ENCODE data around the gene MARCHF6. TPM values are rescaled to one million over a fixed set of nuclear protein-coding genes. Genes with fewer than 3 reads are reported as not detected.

Gene MARCHF6
- total and polyA plus RNA-seq, 9 of the 15 experiments (the other 6 are each of a cell fraction or from before 2014, with no cell fraction given), result 74.1 to 456 (median 116) TPM

DNA sequence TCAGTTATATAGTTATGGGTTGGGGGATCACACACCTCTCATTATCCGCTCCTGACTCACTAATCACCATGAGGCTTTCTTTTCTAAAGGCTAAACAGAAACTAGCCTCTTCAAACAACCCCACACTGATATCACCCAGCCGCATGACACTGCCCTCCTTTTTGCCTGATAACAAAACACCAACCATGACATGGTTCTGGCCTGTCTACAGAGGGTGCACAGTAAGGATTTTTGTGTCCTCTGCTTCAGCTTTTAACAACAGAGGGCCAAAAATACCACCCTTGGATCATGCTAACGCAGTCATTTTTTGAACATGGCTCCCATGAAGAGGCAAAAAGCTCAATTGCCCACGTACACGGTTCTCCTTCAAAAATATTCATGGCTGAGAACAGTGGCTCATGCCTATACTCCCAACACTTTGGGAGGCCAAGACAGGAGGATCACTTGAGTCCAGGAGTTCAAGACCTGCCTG lies 49.8 kb upstream of the MARCHF6 start (continued):
- TF ChIP-seq, protein P1, sequence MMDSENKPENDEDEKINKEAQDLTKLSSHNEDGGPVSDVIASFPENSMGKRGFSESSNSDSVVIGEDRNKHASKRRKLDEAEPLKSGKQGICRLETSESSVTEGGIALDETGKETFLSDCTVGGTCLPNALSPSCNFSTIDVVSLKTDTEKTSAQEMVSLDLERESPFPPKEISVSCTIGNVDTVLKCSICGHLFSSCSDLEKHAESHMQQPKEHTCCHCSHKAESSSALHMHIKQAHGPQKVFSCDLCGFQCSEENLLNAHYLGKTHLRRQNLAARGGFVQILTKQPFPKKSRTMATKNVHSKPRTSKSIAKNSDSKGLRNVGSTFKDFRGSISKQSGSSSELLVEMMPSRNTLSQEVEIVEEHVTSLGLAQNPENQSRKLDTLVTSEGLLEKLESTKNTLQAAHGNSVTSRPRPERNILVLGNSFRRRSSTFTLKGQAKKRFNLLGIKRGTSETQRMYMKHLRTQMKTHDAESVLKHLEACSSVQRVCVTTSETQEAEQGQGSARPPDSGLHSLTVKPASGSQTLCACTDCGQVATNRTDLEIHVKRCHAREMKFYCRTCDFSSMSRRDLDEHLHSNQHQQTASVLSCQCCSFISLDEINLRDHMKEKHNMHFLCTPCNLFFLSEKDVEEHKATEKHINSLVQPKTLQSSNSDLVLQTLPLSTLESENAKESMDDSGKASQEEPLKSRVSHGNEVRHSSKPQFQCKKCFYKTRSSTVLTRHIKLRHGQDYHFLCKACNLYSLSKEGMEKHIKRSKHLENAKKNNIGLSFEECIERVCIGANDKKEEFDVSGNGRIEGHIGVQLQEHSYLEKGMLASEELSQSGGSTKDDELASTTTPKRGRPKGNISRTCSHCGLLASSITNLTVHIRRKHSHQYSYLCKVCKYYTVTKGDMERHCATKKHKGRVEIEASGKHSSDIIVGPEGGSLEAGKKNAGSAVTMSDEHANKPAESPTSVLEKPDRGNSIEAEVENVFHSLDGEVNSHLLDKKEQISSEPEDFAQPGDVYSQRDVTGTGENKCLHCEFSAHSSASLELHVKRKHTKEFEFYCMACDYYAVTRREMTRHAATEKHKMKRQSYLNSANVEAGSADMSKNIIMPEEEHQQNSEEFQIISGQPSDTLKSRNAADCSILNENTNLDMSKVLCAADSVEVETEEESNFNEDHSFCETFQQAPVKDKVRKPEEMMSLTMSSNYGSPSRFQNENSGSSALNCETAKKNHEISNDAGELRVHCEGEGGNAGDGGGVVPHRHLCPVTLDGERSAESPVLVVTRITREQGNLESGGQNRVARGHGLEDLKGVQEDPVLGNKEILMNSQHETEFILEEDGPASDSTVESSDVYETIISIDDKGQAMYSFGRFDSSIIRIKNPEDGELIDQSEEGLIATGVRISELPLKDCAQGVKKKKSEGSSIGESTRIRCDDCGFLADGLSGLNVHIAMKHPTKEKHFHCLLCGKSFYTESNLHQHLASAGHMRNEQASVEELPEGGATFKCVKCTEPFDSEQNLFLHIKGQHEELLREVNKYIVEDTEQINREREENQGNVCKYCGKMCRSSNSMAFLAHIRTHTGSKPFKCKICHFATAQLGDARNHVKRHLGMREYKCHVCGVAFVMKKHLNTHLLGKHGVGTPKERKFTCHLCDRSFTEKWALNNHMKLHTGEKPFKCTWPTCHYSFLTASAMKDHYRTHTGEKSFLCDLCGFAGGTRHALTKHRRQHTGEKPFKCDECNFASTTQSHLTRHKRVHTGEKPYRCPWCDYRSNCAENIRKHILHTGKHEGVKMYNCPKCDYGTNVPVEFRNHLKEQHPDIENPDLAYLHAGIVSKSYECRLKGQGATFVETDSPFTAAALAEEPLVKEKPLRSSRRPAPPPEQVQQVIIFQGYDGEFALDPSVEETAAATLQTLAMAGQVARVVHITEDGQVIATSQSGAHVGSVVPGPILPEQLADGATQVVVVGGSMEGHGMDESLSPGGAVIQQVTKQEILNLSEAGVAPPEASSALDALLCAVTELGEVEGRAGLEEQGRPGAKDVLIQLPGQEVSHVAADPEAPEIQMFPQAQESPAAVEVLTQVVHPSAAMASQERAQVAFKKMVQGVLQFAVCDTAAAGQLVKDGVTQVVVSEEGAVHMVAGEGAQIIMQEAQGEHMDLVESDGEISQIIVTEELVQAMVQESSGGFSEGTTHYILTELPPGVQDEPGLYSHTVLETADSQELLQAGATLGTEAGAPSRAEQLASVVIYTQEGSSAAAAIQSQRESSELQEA (IDR thresholded peaks at IDR 0.05; ENCODE audit: low read depth), result no peak
- no peak for TF ChIP-seq ARNT (IDR thresholded peaks at IDR 0.05)
- peak; percentile 64; the same call in 1 of the 2 replicates for TF ChIP-seq EP400 (IDR thresholded peaks at IDR 0.05)
- no peak for TF ChIP-seq CREBBP (IDR thresholded peaks at IDR 0.05; ENCODE audit: low read depth, low read length)
- peak; percentile 85 for TF ChIP-seq EP300 (IDR thresholded peaks at IDR 0.05; ENCODE audit: low read length)
- TF ChIP-seq ZNF217 (CRISPR knock-in tag; IDR thresholded peaks at IDR 0.05), result no peak
- TF ChIP-seq, protein P2, sequence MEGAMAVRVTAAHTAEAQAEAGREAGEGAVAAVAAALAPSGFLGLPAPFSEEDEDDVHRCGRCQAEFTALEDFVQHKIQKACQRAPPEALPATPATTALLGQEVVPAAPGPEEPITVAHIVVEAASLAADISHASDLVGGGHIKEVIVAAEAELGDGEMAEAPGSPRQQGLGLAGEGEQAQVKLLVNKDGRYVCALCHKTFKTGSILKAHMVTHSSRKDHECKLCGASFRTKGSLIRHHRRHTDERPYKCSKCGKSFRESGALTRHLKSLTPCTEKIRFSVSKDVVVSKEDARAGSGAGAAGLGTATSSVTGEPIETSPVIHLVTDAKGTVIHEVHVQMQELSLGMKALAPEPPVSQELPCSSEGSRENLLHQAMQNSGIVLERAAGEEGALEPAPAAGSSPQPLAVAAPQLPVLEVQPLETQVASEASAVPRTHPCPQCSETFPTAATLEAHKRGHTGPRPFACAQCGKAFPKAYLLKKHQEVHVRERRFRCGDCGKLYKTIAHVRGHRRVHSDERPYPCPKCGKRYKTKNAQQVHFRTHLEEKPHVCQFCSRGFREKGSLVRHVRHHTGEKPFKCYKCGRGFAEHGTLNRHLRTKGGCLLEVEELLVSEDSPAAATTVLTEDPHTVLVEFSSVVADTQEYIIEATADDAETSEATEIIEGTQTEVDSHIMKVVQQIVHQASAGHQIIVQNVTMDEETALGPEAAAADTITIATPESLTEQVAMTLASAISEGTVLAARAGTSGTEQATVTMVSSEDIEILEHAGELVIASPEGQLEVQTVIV (CRISPR knock-in tag; IDR thresholded peaks at IDR 0.05; ENCODE audit: borderline replicate concordance), result no peak
- TF ChIP-seq, protein P3, sequence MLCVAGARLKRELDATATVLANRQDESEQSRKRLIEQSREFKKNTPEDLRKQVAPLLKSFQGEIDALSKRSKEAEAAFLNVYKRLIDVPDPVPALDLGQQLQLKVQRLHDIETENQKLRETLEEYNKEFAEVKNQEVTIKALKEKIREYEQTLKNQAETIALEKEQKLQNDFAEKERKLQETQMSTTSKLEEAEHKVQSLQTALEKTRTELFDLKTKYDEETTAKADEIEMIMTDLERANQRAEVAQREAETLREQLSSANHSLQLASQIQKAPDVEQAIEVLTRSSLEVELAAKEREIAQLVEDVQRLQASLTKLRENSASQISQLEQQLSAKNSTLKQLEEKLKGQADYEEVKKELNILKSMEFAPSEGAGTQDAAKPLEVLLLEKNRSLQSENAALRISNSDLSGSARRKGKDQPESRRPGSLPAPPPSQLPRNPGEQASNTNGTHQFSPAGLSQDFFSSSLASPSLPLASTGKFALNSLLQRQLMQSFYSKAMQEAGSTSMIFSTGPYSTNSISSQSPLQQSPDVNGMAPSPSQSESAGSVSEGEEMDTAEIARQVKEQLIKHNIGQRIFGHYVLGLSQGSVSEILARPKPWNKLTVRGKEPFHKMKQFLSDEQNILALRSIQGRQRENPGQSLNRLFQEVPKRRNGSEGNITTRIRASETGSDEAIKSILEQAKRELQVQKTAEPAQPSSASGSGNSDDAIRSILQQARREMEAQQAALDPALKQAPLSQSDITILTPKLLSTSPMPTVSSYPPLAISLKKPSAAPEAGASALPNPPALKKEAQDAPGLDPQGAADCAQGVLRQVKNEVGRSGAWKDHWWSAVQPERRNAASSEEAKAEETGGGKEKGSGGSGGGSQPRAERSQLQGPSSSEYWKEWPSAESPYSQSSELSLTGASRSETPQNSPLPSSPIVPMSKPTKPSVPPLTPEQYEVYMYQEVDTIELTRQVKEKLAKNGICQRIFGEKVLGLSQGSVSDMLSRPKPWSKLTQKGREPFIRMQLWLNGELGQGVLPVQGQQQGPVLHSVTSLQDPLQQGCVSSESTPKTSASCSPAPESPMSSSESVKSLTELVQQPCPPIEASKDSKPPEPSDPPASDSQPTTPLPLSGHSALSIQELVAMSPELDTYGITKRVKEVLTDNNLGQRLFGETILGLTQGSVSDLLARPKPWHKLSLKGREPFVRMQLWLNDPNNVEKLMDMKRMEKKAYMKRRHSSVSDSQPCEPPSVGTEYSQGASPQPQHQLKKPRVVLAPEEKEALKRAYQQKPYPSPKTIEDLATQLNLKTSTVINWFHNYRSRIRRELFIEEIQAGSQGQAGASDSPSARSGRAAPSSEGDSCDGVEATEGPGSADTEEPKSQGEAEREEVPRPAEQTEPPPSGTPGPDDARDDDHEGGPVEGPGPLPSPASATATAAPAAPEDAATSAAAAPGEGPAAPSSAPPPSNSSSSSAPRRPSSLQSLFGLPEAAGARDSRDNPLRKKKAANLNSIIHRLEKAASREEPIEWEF (CRISPR knock-in tag; IDR thresholded peaks at IDR 0.05), result peak; percentile 85; the same call in 1 of the 2 replicates
- TF ChIP-seq HDAC2 (IDR thresholded peaks at IDR 0.05), result peak; percentile 88
- TF ChIP-seq, protein P4, sequence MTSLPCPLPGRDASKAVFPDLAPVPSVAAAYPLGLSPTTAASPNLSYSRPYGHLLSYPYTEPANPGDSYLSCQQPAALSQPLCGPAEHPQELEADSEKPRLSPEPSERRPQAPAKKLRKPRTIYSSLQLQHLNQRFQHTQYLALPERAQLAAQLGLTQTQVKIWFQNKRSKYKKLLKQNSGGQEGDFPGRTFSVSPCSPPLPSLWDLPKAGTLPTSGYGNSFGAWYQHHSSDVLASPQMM (CRISPR knock-in tag; IDR thresholded peaks at IDR 0.05), result no peak
- TF ChIP-seq ZNF695 (CRISPR knock-in tag; IDR thresholded peaks at IDR 0.05), result peak; percentile 90
- TF ChIP-seq NCOA1 (IDR thresholded peaks at IDR 0.05; ENCODE audit: low read depth), result no peak
- peak; percentile 65; the same call in 1 of the 2 replicates for TF ChIP-seq GTF2A2 (tag; IDR thresholded peaks at IDR 0.05)
